ENCODE data around the gene KIF4B.

Gene KIF4B

DNA sequence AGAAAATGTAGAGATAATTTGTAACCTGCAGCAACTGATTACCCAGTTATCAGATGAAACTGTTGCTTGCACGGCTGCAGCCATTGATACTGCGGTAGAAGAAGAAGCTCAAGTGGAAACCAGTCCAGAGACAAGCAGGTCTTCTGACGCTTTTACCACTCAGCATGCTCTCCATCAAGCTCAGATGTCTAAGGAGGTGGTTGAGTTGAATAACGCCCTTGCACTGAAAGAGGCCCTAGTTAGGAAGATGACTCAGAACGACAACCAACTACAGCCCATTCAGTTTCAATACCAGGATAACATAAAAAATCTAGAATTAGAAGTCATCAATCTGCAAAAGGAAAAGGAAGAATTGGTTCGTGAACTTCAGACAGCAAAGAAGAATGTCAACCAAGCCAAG is 1.7 kb downstream of the KIF4B start:
- H3K79me1 ChIP-seq (ENCODE audit: low read length) = no peaks in the 10 kb centered on the region
- H4K12ac ChIP-seq (ENCODE audit: low read depth, low read length) = no peak overlapping the region
- no peak overlapping the region for H2AFZ ChIP-seq (ENCODE audit: insufficient read depth, low read length, poor library complexity)
- H3K4me2 ChIP-seq (ENCODE audit: low read length) = no peak overlapping the region
- no CpG with 5 or more reads among the region's 6 CpGs for WGBS (ENCODE audit: extremely low coverage, insufficient coverage, insufficient read length)
- no peak overlapping the region for H3K14ac ChIP-seq (ENCODE audit: low read length)
- no peaks in the 10 kb centered on the region for H3K9me3 ChIP-seq (ENCODE audit: insufficient read depth, low read depth, low read length)
- H3K79me2 ChIP-seq (ENCODE audit: control insufficient read depth, insufficient read depth, low read length, poor library complexity) = no peaks in the 10 kb centered on the region
- H2BK120ac ChIP-seq (ENCODE audit: insufficient read depth, low read length, poor library complexity) = no peak overlapping the region
- H3K27me3 ChIP-seq (ENCODE audit: insufficient read depth, low read length) = no peaks in the 10 kb centered on the region
- no peak for DNase-seq
- no peaks in the 10 kb centered on the region for H3K36me3 ChIP-seq (ENCODE audit: control insufficient read depth in 1 of 2, insufficient read depth in 2 of 2, low read length in 2 of 2)
- H2BK12ac ChIP-seq (ENCODE audit: low read length) = no peak overlapping the region
- H4K8ac ChIP-seq (ENCODE audit: low read depth, low read length) = no peak overlapping the region
- H2AK5ac ChIP-seq (ENCODE audit: low read length) = no peak overlapping the region
- H3K23ac ChIP-seq (ENCODE audit: low read length) = no peak overlapping the region
- H3K4me1 ChIP-seq (ENCODE audit: control insufficient read depth in 1 of 2, insufficient read depth in 2 of 2, low read length in 2 of 2) = no peaks in the 10 kb centered on the region
- no peak overlapping the region for H2BK5ac ChIP-seq (ENCODE audit: low read depth, low read length, poor library complexity)
- no peak overlapping the region for H3K4ac ChIP-seq (ENCODE audit: low read depth, low read length)
- no peak overlapping the region for H3K9ac ChIP-seq (ENCODE audit: low read length)
- H4K91ac ChIP-seq (ENCODE audit: low read depth, low read length) = no peak overlapping the region
- no peak overlapping the region for H3K27ac ChIP-seq (ENCODE audit: low read depth, low read length)
- no peak overlapping the region for H3K18ac ChIP-seq (ENCODE audit: low read length)
- no peak overlapping the region for H3K4me3 ChIP-seq (ENCODE audit: low read depth, low read length)

DNA sequence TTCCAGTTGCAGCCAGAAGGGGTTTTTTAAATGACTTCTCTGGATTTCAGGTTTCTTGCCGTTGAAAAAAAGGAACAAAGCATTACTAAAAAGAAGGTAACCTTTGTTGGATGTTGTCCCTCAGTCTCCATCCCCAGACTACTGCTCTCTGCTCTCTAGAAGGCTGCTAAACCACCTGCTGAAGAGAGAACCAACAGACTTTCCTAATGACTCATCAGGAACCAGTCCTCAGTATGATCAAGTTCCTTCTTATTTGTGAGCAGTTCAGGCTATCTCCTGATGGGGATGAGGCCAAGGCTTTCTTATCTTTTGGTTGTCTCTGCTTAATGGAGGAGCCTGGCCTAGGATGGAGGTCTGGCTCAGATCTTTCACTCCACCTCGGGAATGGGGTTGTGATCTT is 4.1 kb downstream of the KIF4B start:
- Histone ChIP-seq H4K12ac (ENCODE audit: low read depth, low read length) (no peak overlapping the region), H3K27ac (ENCODE audit: low read depth, low read length) (no peak overlapping the region), H3K9me3 (ENCODE audit: insufficient read depth, low read depth, low read length) (no peaks in the 10 kb centered on the region), H3K4me2 (ENCODE audit: low read length) (no peak overlapping the region), H3K4ac (ENCODE audit: low read depth, low read length) (no peak overlapping the region), H3K9ac (ENCODE audit: low read length) (no peak overlapping the region), H2BK12ac (ENCODE audit: low read length) (no peak overlapping the region), H4K91ac (ENCODE audit: low read depth, low read length) (no peak overlapping the region), H3K18ac (ENCODE audit: low read length) (no peak overlapping the region), H2BK120ac (ENCODE audit: insufficient read depth, low read length, poor library complexity) (no peak overlapping the region), H3K23ac (ENCODE audit: low read length) (no peak overlapping the region), H3K79me1 (ENCODE audit: low read length) (no peaks in the 10 kb centered on the region), H2BK5ac (ENCODE audit: low read depth, low read length, poor library complexity) (no peak overlapping the region), H2AK5ac (ENCODE audit: low read length) (no peak overlapping the region), H3K4me3 (ENCODE audit: low read depth, low read length) (no peak overlapping the region), H4K8ac (ENCODE audit: low read depth, low read length) (no peak overlapping the region), H3K14ac (ENCODE audit: low read length) (no peak overlapping the region), H3K36me3 (ENCODE audit: control insufficient read depth in 1 of 2, insufficient read depth in 2 of 2, low read length in 2 of 2) (no peaks in the 10 kb centered on the region), H3K4me1 (ENCODE audit: control insufficient read depth in 1 of 2, insufficient read depth in 2 of 2, low read length in 2 of 2) (no peaks in the 10 kb centered on the region), H2AFZ (ENCODE audit: insufficient read depth, low read length, poor library complexity) (no peak overlapping the region), H3K79me2 (ENCODE audit: control insufficient read depth, insufficient read depth, low read length, poor library complexity) (no peaks in the 10 kb centered on the region), H3K27me3 (ENCODE audit: insufficient read depth, low read length) (no peaks in the 10 kb centered on the region)
- DNase-seq = no peak
- no CpG with 5 or more reads among the region's 2 CpGs for WGBS (ENCODE audit: extremely low coverage, insufficient coverage, insufficient read length)

DNA sequence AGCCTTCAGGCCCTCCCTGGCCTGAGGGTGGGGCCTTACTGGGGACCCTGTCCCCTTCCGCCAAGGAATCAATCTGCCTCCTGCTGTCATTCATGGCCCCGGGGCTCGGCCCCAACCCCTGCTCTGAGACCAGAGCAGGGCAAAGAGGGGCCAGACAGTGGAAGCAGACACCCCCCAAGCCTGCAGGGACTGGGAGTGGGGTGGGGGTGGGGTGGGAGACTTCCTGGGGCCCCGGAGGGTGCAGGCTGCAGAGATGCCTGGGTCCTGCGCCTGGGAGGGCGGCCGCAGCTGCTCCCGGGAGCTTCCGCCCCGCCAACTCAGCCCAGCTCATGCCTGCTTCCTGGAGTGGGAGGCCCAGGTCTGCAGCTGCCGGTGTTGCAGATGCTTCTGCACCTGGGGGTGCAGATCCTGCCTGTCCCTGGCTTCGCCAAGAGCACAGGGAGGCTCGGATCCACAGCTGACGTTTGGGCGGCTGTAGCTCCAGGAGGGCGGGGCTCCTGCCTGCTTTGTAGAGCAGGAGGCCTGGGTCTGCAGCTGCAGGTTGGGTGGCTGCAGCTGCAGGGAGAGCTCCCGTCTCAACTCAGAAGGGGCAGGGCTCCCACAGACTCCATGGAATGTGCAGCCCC is 6.2 kb downstream of the KIF4B start:
- H3K23ac ChIP-seq (ENCODE audit: low read length) = no peak overlapping the region
- H3K27ac ChIP-seq (ENCODE audit: low read depth, low read length) = no peak overlapping the region
- no peak overlapping the region for H4K12ac ChIP-seq (ENCODE audit: low read depth, low read length)
- H3K9ac ChIP-seq (ENCODE audit: low read length) = no peak overlapping the region
- H3K14ac ChIP-seq (ENCODE audit: low read length) = no peak overlapping the region
- no peaks in the 10 kb centered on the region for H3K9me3 ChIP-seq (ENCODE audit: insufficient read depth, low read depth, low read length)
- H3K36me3 ChIP-seq (ENCODE audit: control insufficient read depth in 1 of 2, insufficient read depth in 2 of 2, low read length in 2 of 2) = no peaks in the 10 kb centered on the region
- no peak overlapping the region for H2BK5ac ChIP-seq (ENCODE audit: low read depth, low read length, poor library complexity)
- no peaks in the 10 kb centered on the region for H3K79me2 ChIP-seq (ENCODE audit: control insufficient read depth, insufficient read depth, low read length, poor library complexity)
- H3K4ac ChIP-seq (ENCODE audit: low read depth, low read length) = no peak overlapping the region
- no peak overlapping the region for H2BK12ac ChIP-seq (ENCODE audit: low read length)
- H3K4me3 ChIP-seq (ENCODE audit: low read depth, low read length) = no peak overlapping the region
- H3K79me1 ChIP-seq (ENCODE audit: low read length) = no peaks in the 10 kb centered on the region
- no peak overlapping the region for H4K91ac ChIP-seq (ENCODE audit: low read depth, low read length)
- DNase-seq = no peak
- no peaks in the 10 kb centered on the region for H3K27me3 ChIP-seq (ENCODE audit: insufficient read depth, low read length)
- no CpG with 5 or more reads among the region's 17 CpGs for WGBS (ENCODE audit: extremely low coverage, insufficient coverage, insufficient read length)
- H3K4me1 ChIP-seq (ENCODE audit: control insufficient read depth in 1 of 2, insufficient read depth in 2 of 2, low read length in 2 of 2) = no peaks in the 10 kb centered on the region
- no peak overlapping the region for H2AK5ac ChIP-seq (ENCODE audit: low read length)
- H3K4me2 ChIP-seq (ENCODE audit: low read length) = no peak overlapping the region
- H4K8ac ChIP-seq (ENCODE audit: low read depth, low read length) = no peak overlapping the region
- H3K18ac ChIP-seq (ENCODE audit: low read length) = no peak overlapping the region
- H2BK120ac ChIP-seq (ENCODE audit: insufficient read depth, low read length, poor library complexity) = no peak overlapping the region
- H2AFZ ChIP-seq (ENCODE audit: insufficient read depth, low read length, poor library complexity) = no peak overlapping the region

DNA sequence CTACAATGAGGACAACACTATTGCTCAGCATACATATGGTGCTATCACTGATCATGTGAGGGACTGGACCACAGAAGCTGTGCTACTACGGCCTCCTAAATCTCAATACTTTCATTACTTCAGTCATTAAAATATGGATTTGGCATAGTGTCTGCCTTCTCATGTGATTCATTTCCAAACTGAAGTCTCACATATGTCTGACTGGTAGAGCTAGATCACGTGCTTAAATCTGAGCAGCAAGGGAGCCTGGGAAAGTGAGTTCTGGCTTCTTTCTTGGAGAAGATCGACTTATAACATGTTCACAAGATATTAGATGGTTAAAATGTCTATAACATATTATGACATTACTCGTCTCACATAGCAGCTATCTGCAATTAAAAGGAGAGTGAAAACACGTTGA is 8.3 kb downstream of the KIF4B start:
- H3K79me2 ChIP-seq (ENCODE audit: control insufficient read depth, insufficient read depth, low read length, poor library complexity) = no peaks in the 10 kb centered on the region
- no peaks in the 10 kb centered on the region for H3K9me3 ChIP-seq (ENCODE audit: insufficient read depth, low read depth, low read length)
- no peak overlapping the region for H3K4me3 ChIP-seq (ENCODE audit: low read depth, low read length)
- no peaks in the 10 kb centered on the region for H3K27me3 ChIP-seq (ENCODE audit: insufficient read depth, low read length)
- H3K18ac ChIP-seq (ENCODE audit: low read length) = no peak overlapping the region
- H4K12ac ChIP-seq (ENCODE audit: low read depth, low read length) = no peak overlapping the region
- H3K9ac ChIP-seq (ENCODE audit: low read length) = no peak overlapping the region
- no peak overlapping the region for H3K27ac ChIP-seq (ENCODE audit: low read depth, low read length)
- DNase-seq = no peak
- no peaks in the 10 kb centered on the region for H3K79me1 ChIP-seq (ENCODE audit: low read length)
- H2AK5ac ChIP-seq (ENCODE audit: low read length) = no peak overlapping the region
- no peak overlapping the region for H2BK120ac ChIP-seq (ENCODE audit: insufficient read depth, low read length, poor library complexity)
- no peak overlapping the region for H2BK5ac ChIP-seq (ENCODE audit: low read depth, low read length, poor library complexity)
- no peak overlapping the region for H4K8ac ChIP-seq (ENCODE audit: low read depth, low read length)
- H3K36me3 ChIP-seq (ENCODE audit: control insufficient read depth in 1 of 2, insufficient read depth in 2 of 2, low read length in 2 of 2) = no peaks in the 10 kb centered on the region
- H2AFZ ChIP-seq (ENCODE audit: insufficient read depth, low read length, poor library complexity) = no peak overlapping the region
- H3K4me2 ChIP-seq (ENCODE audit: low read length) = no peak overlapping the region
- H3K23ac ChIP-seq (ENCODE audit: low read length) = no peak overlapping the region
- no peak overlapping the region for H2BK12ac ChIP-seq (ENCODE audit: low read length)
- H3K4me1 ChIP-seq (ENCODE audit: control insufficient read depth in 1 of 2, insufficient read depth in 2 of 2, low read length in 2 of 2) = no peaks in the 10 kb centered on the region
- H4K91ac ChIP-seq (ENCODE audit: low read depth, low read length) = no peak overlapping the region
- no peak overlapping the region for H3K4ac ChIP-seq (ENCODE audit: low read depth, low read length)
- no CpG with 5 or more reads among the region's 5 CpGs for WGBS (ENCODE audit: extremely low coverage, insufficient coverage, insufficient read length)
- no peak overlapping the region for H3K14ac ChIP-seq (ENCODE audit: low read length)

All from trophoblast cell (in vitro differentiated cells and primary cell).